Muscle layer of duodenum (tissue), 2 donors: ENCODE results near the gene ALDH3A1.

Source experiments
- H3K27ac ChIP-seq: one replicate; pipeline ENCODE4 v1.7.0; 2013; ENCODE audit warnings: mild to moderate bottlenecking, low read length
- H3K27me3 ChIP-seq: one replicate; pipeline ENCODE4 v1.7.0; 2013; ENCODE audit warnings: low read depth, mild to moderate bottlenecking, control low read depth, low read length
- H3K36me3 ChIP-seq, 2 donors: one replicate each; pipeline ENCODE4 v1.7.0; 2013; ENCODE audit warnings: low read length in 2 of 2, control low read depth in 1 of 2, mild to moderate bottlenecking in 1 of 2; ENCODE audit not compliant: insufficient read depth in 2 of 2, control insufficient read depth in 1 of 2
- H3K4me1 ChIP-seq, 2 donors: one replicate each; pipeline ENCODE4 v1.7.0; 2013; ENCODE audit warnings: low read length in 2 of 2, mild to moderate bottlenecking in 2 of 2, control low read depth in 1 of 2, moderate library complexity in 1 of 2; ENCODE audit not compliant: insufficient read depth in 2 of 2, control insufficient read depth in 1 of 2
- H3K4me3 ChIP-seq, 2 donors: one replicate each; pipeline ENCODE4 v1.7.0; 2013; ENCODE audit warnings: low read length in 2 of 2, low read depth in 1 of 2, mild to moderate bottlenecking in 1 of 2
- H3K9me3 ChIP-seq, 2 donors: one replicate each; pipeline ENCODE4 v1.7.0; 2013; ENCODE audit warnings: low read length in 2 of 2, control low read depth in 1 of 2, mild to moderate bottlenecking in 1 of 2; ENCODE audit not compliant: control insufficient read depth in 1 of 2
- donor health status: healthy.

The ALDH3A1 gene

GRCh38 chr17:19757536-19758180 lies 9.6 kb upstream of the ALDH3A1 start:
- Histone ChIP-seq H3K4me3 (no peak overlapping the region), H3K27ac (no peak overlapping the region), H3K4me1 (peaks cover 2 to 6% of the 10 kb centered on the region in 2 donors), H3K36me3 (no peaks in the 10 kb centered on the region), H3K9me3 (no peaks in the 10 kb centered on the region), H3K27me3 (no peaks in the 10 kb centered on the region)

- no peak overlapping the region for H3K4me3 ChIP-seq
- no peaks in the 10 kb centered on the region for H3K27me3 ChIP-seq
- H3K27ac ChIP-seq = no peak overlapping the region
Measured at GRCh38 chr17:19756546-19756945, 8.4 kb upstream of the ALDH3A1 start.

GRCh38 chr17:19755821-19756510 lies 7.9 kb upstream of the ALDH3A1 start:
- H3K36me3 ChIP-seq = no peaks in the 10 kb centered on the region
- H3K27ac ChIP-seq = no peak overlapping the region
- H3K4me1 ChIP-seq = no peaks in the 10 kb centered on the region
- no peaks in the 10 kb centered on the region for H3K9me3 ChIP-seq
- no peak overlapping the region for H3K4me3 ChIP-seq
- H3K27me3 ChIP-seq = no peaks in the 10 kb centered on the region

More at GRCh38 chr17:19756546-19756945, 8.4 kb upstream of the ALDH3A1 start:
- Histone ChIP-seq H3K36me3 (no peaks in the 10 kb centered on the region), H3K9me3 (no peaks in the 10 kb centered on the region), H3K4me1 (no peaks in the 10 kb centered on the region)

- H3K4me1 ChIP-seq = no peaks in the 10 kb centered on the region
- no peaks in the 10 kb centered on the region for H3K36me3 ChIP-seq
- H3K27me3 ChIP-seq = no peaks in the 10 kb centered on the region
- no peak overlapping the region for H3K27ac ChIP-seq
- H3K4me3 ChIP-seq = no peak overlapping the region
- H3K9me3 ChIP-seq = no peaks in the 10 kb centered on the region
Measured at GRCh38 chr17:19755392-19755791, 7.3 kb upstream of the ALDH3A1 start.

GRCh38 chr17:19753661-19754463 lies 5.8 kb upstream of the ALDH3A1 start:
- Histone ChIP-seq H3K36me3 (no peaks in the 10 kb centered on the region), H3K27me3 (no peaks in the 10 kb centered on the region), H3K4me1 (no peaks in the 10 kb centered on the region), H3K4me3 (no peak overlapping the region), H3K27ac (no peak overlapping the region), H3K9me3 (no peaks in the 10 kb centered on the region)

- Histone ChIP-seq H3K27me3 (no peaks in the 10 kb centered on the region), H3K27ac (no peak overlapping the region), H3K9me3 (no peaks in the 10 kb centered on the region), H3K4me3 (no peak overlapping the region), H3K4me1 (no peaks in the 10 kb centered on the region), H3K36me3 (no peaks in the 10 kb centered on the region)
Measured at GRCh38 chr17:19753051-19753509, 5.0 kb upstream of the ALDH3A1 start.

GRCh38 chr17:19752216-19753050 lies 4.3 kb upstream of the ALDH3A1 start:
- H3K4me3 ChIP-seq = no peak overlapping the region

GRCh38 chr17:19750835-19751234 lies 2.7 kb upstream of the ALDH3A1 start:
- no peaks in the 10 kb centered on the region for H3K9me3 ChIP-seq
- no peaks in the 10 kb centered on the region for H3K36me3 ChIP-seq
- no peaks in the 10 kb centered on the region for H3K4me1 ChIP-seq
- no peak overlapping the region for H3K27ac ChIP-seq
- H3K4me3 ChIP-seq = no peak overlapping the region
- H3K27me3 ChIP-seq = no peaks in the 10 kb centered on the region

More at GRCh38 chr17:19752216-19753050, 4.3 kb upstream of the ALDH3A1 start:
- H3K4me1 ChIP-seq = no peaks in the 10 kb centered on the region
- no peaks in the 10 kb centered on the region for H3K27me3 ChIP-seq
- no peaks in the 10 kb centered on the region for H3K9me3 ChIP-seq
- H3K36me3 ChIP-seq = no peaks in the 10 kb centered on the region
- no peak overlapping the region for H3K27ac ChIP-seq

GRCh38 chr17:19750020-19750572 lies 2.0 kb upstream of the ALDH3A1 start:
- no peaks in the 10 kb centered on the region for H3K36me3 ChIP-seq
- peaks cover 3 to 4% of the 10 kb centered on the region in 2 donors for H3K4me1 ChIP-seq
- no peak overlapping the region for H3K27ac ChIP-seq
- no peaks in the 10 kb centered on the region for H3K9me3 ChIP-seq
- H3K27me3 ChIP-seq = no peaks in the 10 kb centered on the region
- no peak overlapping the region for H3K4me3 ChIP-seq

- Histone ChIP-seq H3K4me1 (peaks cover 4 to 5% of the 10 kb centered on the region in 2 donors), H3K9me3 (no peaks in the 10 kb centered on the region), H3K4me3 (no peak overlapping the region), H3K27ac (no peak overlapping the region), H3K36me3 (no peaks in the 10 kb centered on the region), H3K27me3 (no peaks in the 10 kb centered on the region)
Measured at GRCh38 chr17:19748807-19749193, 702 bp upstream of the ALDH3A1 start.
